ENCODE measurements around the gene STAC3. TPM values are rescaled to one million over a fixed set of nuclear protein-coding genes. Genes with fewer than 3 reads are reported as not detected.

The STAC3 gene
- total and polyA plus RNA-seq, 8 donors: 2.9 to 5.1 (median 3.4) TPM

DNA sequence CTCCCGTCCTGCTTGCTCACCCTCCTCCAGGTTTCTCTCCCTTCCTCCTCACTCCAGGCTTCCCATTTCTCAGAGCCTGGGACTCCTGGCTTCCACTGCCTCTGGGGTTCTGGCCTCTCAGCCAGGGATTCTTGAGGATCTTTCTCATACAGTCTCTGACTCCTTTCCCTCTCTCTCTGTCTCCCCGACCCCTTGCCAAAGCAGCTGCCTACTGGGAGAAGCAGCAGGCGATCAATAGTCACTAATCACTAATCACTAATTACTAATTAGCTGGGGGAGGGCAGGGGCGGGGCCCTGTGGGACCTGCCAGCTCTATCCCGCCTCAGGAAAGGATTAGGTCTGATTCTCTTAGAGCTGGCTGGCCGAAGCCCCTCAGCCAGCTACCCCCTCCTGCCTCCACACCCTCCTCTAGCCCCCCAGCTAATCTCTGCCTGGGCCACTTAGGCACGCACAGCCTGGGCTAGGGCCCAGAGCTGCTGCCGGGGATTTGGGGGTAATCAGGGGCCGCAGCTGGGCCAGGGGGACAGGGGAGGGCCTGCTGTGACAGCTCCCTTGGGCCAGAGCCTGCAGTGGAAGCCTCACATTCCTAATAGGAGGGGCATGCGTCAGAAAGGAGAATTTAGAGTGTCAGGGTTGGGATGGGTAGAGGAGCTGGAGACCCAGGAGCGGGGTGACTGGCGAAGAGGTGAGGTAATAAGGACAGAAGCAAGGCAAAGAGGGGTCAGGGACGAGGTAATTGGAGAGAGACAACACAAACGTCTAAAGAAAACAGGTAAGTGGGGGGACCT, 31.6 kb downstream of the STAC3 start:
- Histone ChIP-seq H3K27ac (no peak overlapping the region), H3K4me1 (peaks cover 15 to 25% of the 10 kb centered on the region in 2 donors), H3K4me3 (no peak overlapping the region), H3K9me3 (no peaks in the 10 kb centered on the region), H3K27me3 (peaks cover 91 to 100% of the 10 kb centered on the region in 2 donors), H3K36me3 (no peaks in the 10 kb centered on the region)
- no peak for DNase-seq
- intact Hi-C loops (cut with DNase I): no loop called here
- TF ChIP-seq, protein P1, sequence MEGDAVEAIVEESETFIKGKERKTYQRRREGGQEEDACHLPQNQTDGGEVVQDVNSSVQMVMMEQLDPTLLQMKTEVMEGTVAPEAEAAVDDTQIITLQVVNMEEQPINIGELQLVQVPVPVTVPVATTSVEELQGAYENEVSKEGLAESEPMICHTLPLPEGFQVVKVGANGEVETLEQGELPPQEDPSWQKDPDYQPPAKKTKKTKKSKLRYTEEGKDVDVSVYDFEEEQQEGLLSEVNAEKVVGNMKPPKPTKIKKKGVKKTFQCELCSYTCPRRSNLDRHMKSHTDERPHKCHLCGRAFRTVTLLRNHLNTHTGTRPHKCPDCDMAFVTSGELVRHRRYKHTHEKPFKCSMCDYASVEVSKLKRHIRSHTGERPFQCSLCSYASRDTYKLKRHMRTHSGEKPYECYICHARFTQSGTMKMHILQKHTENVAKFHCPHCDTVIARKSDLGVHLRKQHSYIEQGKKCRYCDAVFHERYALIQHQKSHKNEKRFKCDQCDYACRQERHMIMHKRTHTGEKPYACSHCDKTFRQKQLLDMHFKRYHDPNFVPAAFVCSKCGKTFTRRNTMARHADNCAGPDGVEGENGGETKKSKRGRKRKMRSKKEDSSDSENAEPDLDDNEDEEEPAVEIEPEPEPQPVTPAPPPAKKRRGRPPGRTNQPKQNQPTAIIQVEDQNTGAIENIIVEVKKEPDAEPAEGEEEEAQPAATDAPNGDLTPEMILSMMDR (IDR thresholded peaks at IDR 0.05): no peak
- no peak for ATAC-seq

DNA sequence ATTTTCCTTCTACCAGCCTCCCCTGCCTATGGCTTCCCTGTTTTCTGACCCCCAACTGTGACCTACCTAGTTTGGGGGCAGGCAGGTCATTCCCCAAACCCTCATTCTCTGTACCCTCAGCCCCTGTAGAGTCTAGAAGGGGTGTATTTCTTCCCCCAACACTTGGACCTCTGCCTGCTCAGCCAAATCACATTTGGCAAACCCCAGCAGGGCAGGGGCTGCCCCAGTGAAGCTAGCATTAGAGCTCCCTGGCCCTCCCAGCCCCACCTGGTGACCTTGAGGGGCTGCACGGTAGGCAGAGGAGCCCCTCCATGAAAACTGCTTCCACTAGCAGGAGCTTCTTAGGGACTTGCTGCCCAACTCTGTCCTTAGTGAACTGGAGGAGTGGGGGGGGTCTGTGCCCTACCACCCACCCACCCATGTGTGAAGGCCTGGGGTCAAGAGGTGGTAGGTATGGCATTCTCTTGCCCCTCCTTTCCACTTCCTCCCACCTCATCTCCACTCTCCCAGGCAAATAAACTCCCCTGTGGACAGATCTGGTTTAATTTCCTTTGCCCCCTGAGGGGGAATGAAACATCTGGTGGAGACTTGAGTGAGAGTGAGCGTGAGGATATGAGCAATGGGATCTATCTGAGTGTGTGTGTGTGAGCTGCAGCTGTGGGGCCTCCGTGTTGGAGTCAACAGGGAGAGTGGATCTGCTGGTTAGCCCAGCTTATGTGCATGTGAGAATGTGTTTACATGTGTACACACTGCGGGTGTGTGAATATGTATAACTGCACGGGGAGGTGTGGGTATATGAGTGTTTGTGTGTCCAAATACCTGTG, 32.7 kb downstream of the STAC3 start:
- intact Hi-C loops (cut with DNase I): no loop called here
- Histone ChIP-seq H3K4me3 (no peak overlapping the region), H3K27me3 (peaks cover 79 to 98% of the 10 kb centered on the region in 2 donors), H3K27ac (no peak overlapping the region), H3K36me3 (no peaks in the 10 kb centered on the region), H3K4me1 (peaks cover 15 to 36% of the 10 kb centered on the region in 2 donors), H3K9me3 (no peaks in the 10 kb centered on the region)
- ATAC-seq (no peak), DNase-seq (peak in 1 of 4 donors; percentile 64)
- TF ChIP-seq, protein P1 (IDR thresholded peaks at IDR 0.05): no peak

DNA sequence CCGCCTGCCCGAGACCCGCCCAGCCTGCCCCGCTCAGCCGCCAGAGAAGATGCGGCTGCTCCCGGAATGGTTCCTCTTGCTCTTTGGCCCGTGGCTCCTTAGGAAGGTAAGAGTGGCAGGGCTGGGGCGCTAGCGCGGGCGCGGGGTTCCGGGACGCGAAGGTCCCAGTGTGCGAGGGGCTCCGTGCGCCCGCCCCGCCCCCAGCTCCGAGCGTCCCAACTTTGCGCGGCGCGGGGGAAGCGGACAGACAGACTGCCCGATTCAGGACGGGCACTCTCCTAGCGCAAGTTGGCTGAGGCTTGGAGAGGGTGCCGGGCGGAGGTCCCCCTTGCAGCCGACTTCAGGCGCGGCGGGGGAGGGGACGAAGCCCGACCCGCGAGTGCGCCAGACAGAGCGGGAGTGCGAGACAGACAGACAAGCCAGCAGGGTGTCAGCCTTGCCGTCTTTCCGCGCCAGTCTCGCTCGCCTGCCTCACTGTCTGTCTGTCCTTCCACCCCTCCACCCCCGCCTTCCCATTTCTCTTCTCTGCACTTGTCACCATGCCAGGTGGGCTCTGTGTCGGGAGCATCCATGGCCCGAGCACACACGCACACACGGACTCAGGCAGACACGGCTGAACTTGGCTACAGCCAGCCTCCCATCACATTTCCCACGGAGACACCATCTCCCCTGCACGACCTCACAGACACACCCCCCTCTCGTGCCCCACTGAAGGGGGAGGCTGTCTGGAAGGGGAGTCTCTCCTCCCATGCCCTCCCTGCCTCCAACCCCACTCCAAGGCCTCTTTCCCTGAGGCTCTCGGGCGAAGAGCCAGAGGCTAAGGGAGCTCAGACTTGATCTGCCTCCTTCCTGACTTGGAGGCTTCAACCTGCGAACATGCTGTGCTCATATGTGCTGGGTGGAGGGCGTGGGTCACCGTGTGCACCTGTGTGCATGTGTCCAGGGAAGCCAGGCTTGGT, 33.8 kb downstream of the STAC3 start:
- TF ChIP-seq, protein P1 (IDR thresholded peaks at IDR 0.05): no peak
- intact Hi-C loops (cut with DNase I): no loop called here
- H3K27ac ChIP-seq: no peak overlapping the region
- ATAC-seq (no peak), DNase-seq (peak in 1 of 4 donors; percentile 57)
- no peaks in the 10 kb centered on the region for H3K9me3 ChIP-seq
- peak overlapping the region in 1 of 2 donors; percentile 35 for H3K4me3 ChIP-seq
- H3K4me1 ChIP-seq: peaks cover 15 to 37% of the 10 kb centered on the region in 2 donors
- peaks cover 69 to 88% of the 10 kb centered on the region in 2 donors for H3K27me3 ChIP-seq
- peaks cover 0 to 9% of the 10 kb centered on the region in 2 donors for H3K36me3 ChIP-seq

DNA sequence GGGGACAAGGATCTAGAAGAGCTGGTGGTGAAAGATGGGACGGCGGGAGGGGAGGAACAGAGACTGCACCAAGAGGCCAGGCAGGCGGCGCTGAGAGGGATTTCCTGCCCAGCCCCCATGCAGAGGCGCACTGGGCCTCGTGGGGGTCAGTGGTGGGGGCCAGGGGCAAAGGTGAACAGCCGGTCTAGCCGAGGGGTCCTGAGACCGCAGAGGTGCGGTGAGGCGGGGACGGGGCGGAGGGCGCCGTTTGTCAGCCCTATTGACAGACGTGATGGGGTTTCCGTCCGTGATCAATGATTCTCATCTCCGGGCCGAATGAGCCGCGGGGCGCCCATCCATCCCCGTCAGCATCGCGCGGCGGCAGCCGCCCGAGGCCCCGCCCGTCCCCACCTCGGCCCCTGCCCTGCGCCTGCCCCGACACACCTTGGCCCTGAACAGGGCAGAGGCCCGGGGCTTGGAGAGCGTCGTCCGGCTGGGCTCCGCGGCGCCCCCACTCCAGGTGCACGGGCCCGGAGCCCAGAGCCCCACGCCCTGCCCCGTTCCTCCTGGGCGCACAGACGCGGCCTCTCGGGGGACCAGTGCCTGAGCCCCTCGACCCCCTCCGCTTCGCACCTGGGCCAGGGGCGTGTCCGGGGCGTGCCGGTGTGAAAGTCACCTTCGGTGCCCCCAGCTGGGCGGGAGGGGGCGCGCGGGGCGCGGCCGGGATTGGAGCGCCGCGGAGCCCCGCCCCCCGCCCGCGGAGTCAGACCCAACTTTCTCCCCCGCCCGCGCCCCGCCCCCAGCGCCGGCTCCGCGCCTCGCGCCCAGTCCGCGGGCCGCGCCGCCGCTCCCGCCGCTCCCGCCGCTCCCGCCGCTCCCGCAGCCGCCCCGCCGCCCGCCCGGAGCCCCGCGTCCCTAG, 34.7 kb downstream of the STAC3 start, which contains the start of gene NXPH4:
NXPH4 (plus strand) TSS at position 781 of the 898 bp plus-strand sequence. CDS start 176 bp downstream, outside the sequence.
- Histone ChIP-seq H3K4me3 (peak within 1 kb of the TSS; percentile 27 to 35), H3K36me3 (peaks cover 0 to 18% of the 10 kb centered on the region in 2 donors), H3K4me1 (peaks cover 15 to 37% of the 10 kb centered on the region in 2 donors), H3K27ac (no peak within 1 kb of the TSS), H3K27me3 (peaks cover 59 to 78% of the 10 kb centered on the region in 2 donors), H3K9me3 (no peaks in the 10 kb centered on the region)
- intact Hi-C loops (cut with DNase I): no loop called here
- TF ChIP-seq, protein P1 (IDR thresholded peaks at IDR 0.05): no peak
- ATAC-seq (peak; percentile 4), DNase-seq (peak in 1 of 4 donors; percentile 38)

Data from left lung (tissue), 10 donors.